ENCODE results near the gene ISG20L2.
A peak's percentile ranks its signal among the peaks of the same experiment; 100 is the strongest.
"Not testable (repeated sequence)": the region's sequence is repeated elsewhere in the genome, so short reads cannot be mapped to it uniquely, and the experiment has no call there.

ISG20L2 gene

DNA sequence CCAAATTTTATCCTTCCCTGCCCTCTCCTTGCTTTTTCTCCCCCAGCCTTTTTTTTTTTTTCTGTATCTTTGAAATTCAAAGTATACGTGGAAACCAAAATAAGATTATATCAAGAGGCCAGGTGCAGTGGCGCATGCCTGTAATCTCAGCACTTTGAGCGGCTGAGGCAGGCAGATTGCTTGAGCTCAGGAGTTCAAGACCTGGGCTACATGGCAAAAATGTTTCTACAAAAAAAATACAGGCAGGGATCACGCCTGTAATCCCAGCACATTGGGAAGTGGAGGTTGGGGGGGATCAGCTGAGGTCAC, 32.2 kb upstream of the ISG20L2 start:
- TF ChIP-seq, protein P1, sequence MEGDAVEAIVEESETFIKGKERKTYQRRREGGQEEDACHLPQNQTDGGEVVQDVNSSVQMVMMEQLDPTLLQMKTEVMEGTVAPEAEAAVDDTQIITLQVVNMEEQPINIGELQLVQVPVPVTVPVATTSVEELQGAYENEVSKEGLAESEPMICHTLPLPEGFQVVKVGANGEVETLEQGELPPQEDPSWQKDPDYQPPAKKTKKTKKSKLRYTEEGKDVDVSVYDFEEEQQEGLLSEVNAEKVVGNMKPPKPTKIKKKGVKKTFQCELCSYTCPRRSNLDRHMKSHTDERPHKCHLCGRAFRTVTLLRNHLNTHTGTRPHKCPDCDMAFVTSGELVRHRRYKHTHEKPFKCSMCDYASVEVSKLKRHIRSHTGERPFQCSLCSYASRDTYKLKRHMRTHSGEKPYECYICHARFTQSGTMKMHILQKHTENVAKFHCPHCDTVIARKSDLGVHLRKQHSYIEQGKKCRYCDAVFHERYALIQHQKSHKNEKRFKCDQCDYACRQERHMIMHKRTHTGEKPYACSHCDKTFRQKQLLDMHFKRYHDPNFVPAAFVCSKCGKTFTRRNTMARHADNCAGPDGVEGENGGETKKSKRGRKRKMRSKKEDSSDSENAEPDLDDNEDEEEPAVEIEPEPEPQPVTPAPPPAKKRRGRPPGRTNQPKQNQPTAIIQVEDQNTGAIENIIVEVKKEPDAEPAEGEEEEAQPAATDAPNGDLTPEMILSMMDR (IDR thresholded peaks at IDR 0.05; ENCODE audit: borderline replicate concordance, insufficient read depth, low read depth, low read length) = no peak
- H3K4me3 ChIP-seq (ENCODE audit: low read depth, low read length) = no peak overlapping the region

DNA sequence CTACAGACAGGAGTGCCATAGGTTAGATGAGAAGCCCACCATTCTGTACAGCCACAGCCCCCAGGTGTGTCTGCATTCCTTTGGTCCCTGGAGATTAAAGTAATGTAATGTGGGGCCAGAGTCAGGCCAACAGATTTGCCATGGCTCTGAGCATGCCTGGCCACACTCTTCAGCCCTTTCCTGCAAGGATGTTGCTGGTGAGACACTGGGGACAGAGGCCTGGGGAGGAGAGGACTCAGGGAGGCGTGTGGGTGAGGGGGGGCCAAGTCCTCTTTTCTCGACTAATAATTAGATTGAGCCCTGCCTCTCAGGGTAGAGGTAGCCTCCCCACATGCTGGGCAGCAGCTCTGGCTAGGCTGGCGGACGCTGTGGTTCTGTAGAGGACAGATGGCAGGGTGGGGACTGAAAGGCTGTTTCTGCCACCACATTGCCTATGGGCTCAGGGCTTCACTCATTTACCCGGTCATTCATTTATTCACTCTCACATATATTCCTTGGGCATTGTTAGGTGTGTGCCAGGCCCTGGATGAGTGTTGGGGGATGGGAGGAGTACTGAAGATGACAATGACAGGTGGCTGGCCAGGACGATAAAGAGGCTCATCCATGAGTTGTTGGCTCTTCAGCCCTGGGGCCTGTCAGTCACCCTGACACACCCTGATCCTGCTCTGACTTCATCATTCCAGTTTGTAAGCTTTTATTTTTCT, 31.7 kb upstream of the ISG20L2 start:
- TF ChIP-seq, protein P1 (IDR thresholded peaks at IDR 0.05; ENCODE audit: borderline replicate concordance, insufficient read depth, low read depth, low read length) = no peak
- no peak overlapping the region for H3K4me3 ChIP-seq (ENCODE audit: low read depth, low read length)

DNA sequence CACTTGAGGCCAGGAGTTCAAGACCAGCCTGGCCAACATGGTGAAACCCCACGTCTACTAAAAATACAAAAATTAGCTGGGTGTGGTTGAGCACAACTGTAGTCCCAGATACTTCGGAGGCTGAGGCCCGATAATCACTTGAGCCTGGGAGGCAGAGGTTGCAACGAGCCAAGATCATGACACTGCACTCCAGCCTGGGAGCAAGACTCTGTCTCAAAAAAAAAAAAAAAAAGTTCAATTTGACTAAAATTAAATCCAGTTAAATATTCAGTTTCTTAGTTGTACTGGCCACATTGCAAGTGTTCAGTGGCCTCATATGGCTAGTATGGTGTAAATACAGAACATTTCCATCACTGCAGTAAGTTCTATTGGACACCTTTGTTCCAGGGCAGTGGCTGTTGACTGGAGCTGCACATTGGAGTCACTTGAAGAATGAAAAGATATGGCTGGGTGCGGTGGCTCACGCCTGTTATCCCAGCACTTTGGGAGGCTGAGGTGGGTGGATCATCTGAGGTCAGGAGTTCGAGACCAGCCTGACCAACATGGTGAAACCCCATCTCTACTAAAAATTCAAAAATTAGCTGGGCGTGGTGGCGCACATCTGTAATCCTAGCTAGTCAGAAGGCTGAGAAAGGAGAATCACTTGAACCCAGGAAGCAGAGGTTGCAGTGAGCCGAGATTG, 29.1 kb upstream of the ISG20L2 start:
- not testable (repeated sequence) for H3K4me3 ChIP-seq (ENCODE audit: low read depth, low read length)

DNA sequence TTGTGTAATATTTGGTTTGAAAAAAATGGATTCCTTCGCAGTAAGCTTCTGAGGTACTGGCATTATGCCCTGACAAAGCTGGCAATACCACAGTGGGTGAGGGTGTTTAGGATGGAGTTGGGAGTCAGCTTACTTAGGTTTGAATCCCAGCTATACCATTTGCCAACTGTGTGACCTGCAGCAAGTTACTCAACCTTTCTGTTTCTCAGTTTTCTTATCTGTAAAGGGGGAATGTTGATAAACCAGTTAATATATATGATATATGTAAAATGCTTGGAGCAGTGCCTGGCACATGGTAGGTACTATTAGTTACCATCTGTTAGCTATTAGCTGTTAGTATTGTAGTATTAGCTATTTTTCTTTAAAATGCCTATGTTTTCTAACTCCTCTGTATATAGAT, 27.8 kb upstream of the ISG20L2 start:
- H3K4me3 ChIP-seq (ENCODE audit: low read depth, low read length) = no peak overlapping the region
- TF ChIP-seq, protein P1 (IDR thresholded peaks at IDR 0.05; ENCODE audit: borderline replicate concordance, insufficient read depth, low read depth, low read length) = no peak

DNA sequence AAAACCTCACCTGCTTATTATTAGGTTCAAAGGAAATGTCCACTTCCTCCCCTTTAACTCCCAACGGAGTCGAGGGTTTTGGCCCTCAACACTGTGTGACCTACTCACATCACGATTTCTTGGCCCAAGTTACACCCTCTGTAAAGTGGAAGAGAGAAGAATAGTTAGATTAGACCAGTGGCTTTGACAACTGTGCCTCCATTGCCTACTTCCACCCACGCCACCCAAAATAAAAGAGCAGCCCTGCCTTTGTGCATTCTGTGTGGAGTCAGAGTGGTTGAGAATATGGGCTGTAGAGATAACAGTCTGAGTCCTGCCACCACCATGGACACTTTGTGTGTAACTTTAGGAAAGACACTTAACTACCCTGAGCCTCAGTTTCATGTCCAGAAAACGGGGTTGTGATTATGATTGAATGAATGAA, 27.0 kb upstream of the ISG20L2 start:
- no peak overlapping the region for H3K4me3 ChIP-seq (ENCODE audit: low read depth, low read length)
- TF ChIP-seq, protein P1 (IDR thresholded peaks at IDR 0.05; ENCODE audit: borderline replicate concordance, insufficient read depth, low read depth, low read length) = no peak

DNA sequence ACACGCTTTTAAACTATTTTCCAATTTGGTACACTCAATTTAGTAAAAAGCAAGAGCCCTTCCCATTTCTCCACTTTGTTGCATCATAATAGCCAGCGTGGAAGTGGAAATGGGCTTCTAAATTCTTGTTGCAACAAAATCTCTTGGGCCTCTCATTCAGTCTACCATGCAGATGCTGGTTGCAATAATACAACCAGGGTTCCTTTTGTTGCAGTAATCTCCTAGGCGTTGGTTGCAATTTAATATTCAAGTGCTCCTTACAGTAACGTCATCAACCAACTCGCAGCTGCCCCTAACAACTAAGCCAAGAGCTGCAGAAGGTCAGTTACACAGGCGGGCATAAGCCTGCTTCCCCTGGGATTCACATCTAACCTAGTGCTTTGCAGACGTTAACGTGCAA, 25.7 kb upstream of the ISG20L2 start:
- H3K4me3 ChIP-seq (ENCODE audit: low read depth, low read length) = no peak overlapping the region
- TF ChIP-seq, protein P1 (IDR thresholded peaks at IDR 0.05; ENCODE audit: borderline replicate concordance, insufficient read depth, low read depth, low read length) = no peak

DNA sequence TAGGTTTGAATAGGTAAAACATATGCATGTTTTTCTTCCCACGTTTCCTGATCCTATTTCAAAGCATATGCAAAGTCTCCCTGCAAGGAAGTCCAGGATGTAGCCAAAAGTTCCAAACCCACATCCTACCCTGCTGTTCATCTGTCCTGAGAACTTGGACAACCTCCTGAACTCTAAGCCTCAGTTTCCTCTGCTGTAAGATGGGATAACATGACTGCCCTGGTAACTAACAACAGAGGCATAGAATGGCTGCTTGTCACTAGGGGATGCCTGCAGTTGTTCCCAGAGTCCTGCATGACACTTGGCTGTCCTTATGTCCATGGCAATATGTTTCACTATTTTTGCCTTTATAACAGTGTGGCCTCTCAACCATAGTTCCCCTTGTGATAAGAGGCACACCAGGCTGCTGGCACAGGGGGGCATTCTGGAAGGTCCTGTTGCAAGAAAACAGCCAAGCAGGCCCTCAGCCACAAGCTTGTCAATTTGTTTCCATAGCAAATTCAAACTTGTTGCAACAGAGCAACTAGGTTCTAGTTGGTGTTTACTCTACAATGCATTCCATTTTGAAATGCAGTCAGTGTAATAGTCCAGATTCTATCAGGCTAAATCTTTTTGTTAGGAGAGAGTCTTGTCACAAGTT, 24.4 kb upstream of the ISG20L2 start:
- TF ChIP-seq, protein P1 (IDR thresholded peaks at IDR 0.05; ENCODE audit: borderline replicate concordance, insufficient read depth, low read depth, low read length) = no peak
- H3K4me3 ChIP-seq (ENCODE audit: low read depth, low read length) = peak overlapping the region; percentile 80

Data from GM12875 (cell line).